Esophagus squamous epithelium (tissue), 5 donors: ENCODE data around the gene PLCB1. TPM values are rescaled to one million over a fixed set of nuclear protein-coding genes. Genes with fewer than 3 reads are reported as not detected.
A peak's percentile ranks its signal among the peaks of the same experiment; 100 is the strongest.
"Not testable (repeated sequence)": the region's sequence is repeated elsewhere in the genome, so short reads cannot be mapped to it uniquely, and the experiment has no call there.

ENCODE experiments used
- DNase-seq: peaks from one replicate; lab custom pipeline; 2025; lab: John Stamatoyannopoulos, UW
- H3K27ac ChIP-seq, 4 donors: fragments of 200-600 bp; sonication (generic); one replicate each; pipeline ENCODE4 v1.5.1; 2016 to 2019; ENCODE audit warnings: mild to moderate bottlenecking in 1 of 4
- H3K27me3 ChIP-seq, 4 donors: fragments of 200-600 bp; sonication (generic); 1 replicate in 3 of 4; 2 replicates in 1 of 4; pipeline versions ENCODE4 v1.5.1 to v1.6.0; 2017 to 2021; ENCODE audit warnings: antibody characterized with exemption in 1 of 4
- H3K36me3 ChIP-seq, 3 donors: fragments of 200-600 bp; sonication (generic); one replicate each; pipeline ENCODE4 v1.5.1; 2016 to 2019
- H3K4me1 ChIP-seq, 3 donors: fragments of 200-600 bp; sonication (generic); one replicate each; pipeline ENCODE4 v1.5.1; 2017 to 2019
- H3K4me3 ChIP-seq, 4 donors: fragments of 200-600 bp; sonication (generic); 1 replicate in 3 of 4; 2 replicates in 1 of 4; pipeline ENCODE4 v1.5.1; 2016 to 2019; ENCODE audit warnings: mild to moderate bottlenecking in 2 of 4, moderate library complexity in 1 of 4
- H3K9me3 ChIP-seq, 3 donors: fragments of 200-600 bp; sonication (generic); one replicate each; pipeline ENCODE4 v1.5.1; 2016 to 2019
- CTCF ChIP-seq, 6 experiments: fragments of 450-650 bp in 4 of 6; fragments of 200-600 bp in 2 of 6; sonication (generic) in 2 of 6; IDR thresholded peaks; one replicate each; pipeline ENCODE4 v1.5.1; 2016 to 2019; ENCODE audit warnings: antibody characterized with exemption in 6 of 6, mild to moderate bottlenecking in 4 of 6, moderate library complexity in 4 of 6
- POLR2A ChIP-seq, 4 donors: fragments of 450-650 bp; IDR thresholded peaks; one replicate each; pipeline ENCODE4 v1.6.1; 2017; ENCODE audit warnings: antibody characterized with exemption in 4 of 4, mild to moderate bottlenecking in 4 of 4, moderate library complexity in 3 of 4
- WGBS, 2 donors: methylation state at CpG; one replicate each; pipeline ENCODE4 v1.1.5; 2018; 5-methylcytosine and 5-hydroxymethylcytosine counted together
- intact Hi-C: fragments of 100-400 bp; cut with DNase I; formaldehyde crosslinking; loops from one replicate; pipeline ENCODE4 v1.15.0; 2022
- total RNA-seq, 4 donors: library from RNA; depleted of rRNA; stranded (reverse); fragments of >200 nt; gene quantifications; one replicate each; pipeline ENCODE4 v1.1.0, GENCODE V29; 2016
- donor health status: DM: yes; HTN: yes; CAD: no.

PLCB1 gene
- total RNA-seq, 4 donors from 2014 or later: 1.9 to 20.4 (median 5.0) TPM

- TF ChIP-seq POLR2A (IDR thresholded peaks at IDR 0.05) (no peak), CTCF (IDR thresholded peaks at IDR 0.05) (no peak)
- Histone ChIP-seq H3K4me3 (no peak overlapping the region), H3K27ac (no peak overlapping the region), H3K4me1 (no peaks in the 10 kb centered on the region), H3K9me3 (no peaks in the 10 kb centered on the region), H3K36me3 (no peaks in the 10 kb centered on the region), H3K27me3 (no peaks in the 10 kb centered on the region)
- intact Hi-C loops: no loop called here
- 97% methylated on average over 1 of the region's 1 CpG for WGBS, 2 donors
- no peak for DNase-seq
Observed at GRCh38 chr20:8583012-8583565, 451.0 kb downstream of the PLCB1 start.

- WGBS, 2 donors: 74 to 79% methylated on average over 7 of the region's 7 CpGs
- DNase-seq: no peak
- no peak for TF ChIP-seq POLR2A (IDR thresholded peaks at IDR 0.05)
- no peak for TF ChIP-seq CTCF (IDR thresholded peaks at IDR 0.05)
- no peaks in the 10 kb centered on the region for H3K27me3 ChIP-seq
- no peaks in the 10 kb centered on the region for H3K4me1 ChIP-seq
- H3K27ac ChIP-seq: no peak overlapping the region
- no peaks in the 10 kb centered on the region for H3K36me3 ChIP-seq
- intact Hi-C loops: no loop called here
- H3K4me3 ChIP-seq: no peak overlapping the region
- H3K9me3 ChIP-seq: no peaks in the 10 kb centered on the region
Observed at GRCh38 chr20:8583566-8584043, 451.5 kb downstream of the PLCB1 start.

- no peaks in the 10 kb centered on the region for H3K36me3 ChIP-seq
- no peak overlapping the region for H3K27ac ChIP-seq
- no peak overlapping the region for H3K4me3 ChIP-seq
- whole genome bisulfite sequencing, 2 donors: 58% methylated on average over 1 of the region's 1 CpG
- H3K27me3 ChIP-seq: no peaks in the 10 kb centered on the region
- no peaks in the 10 kb centered on the region for H3K9me3 ChIP-seq
- intact Hi-C loops: no loop called here
- TF ChIP-seq POLR2A (IDR thresholded peaks at IDR 0.05) (no peak), CTCF (IDR thresholded peaks at IDR 0.05) (no peak)
- no peak for DNase-seq
- no peaks in the 10 kb centered on the region for H3K4me1 ChIP-seq
Observed at GRCh38 chr20:8587251-8587650, 455.2 kb downstream of the PLCB1 start.

- no peak for DNase-seq
Observed at GRCh38 chr20:8587810-8588209, 455.7 kb downstream of the PLCB1 start.

GRCh38 chr20:8589956-8590355 is 457.9 kb downstream of the PLCB1 start:
- intact Hi-C loops: no loop called here
- no peak overlapping the region for H3K27ac ChIP-seq
- DNase-seq: no peak
- H3K9me3 ChIP-seq: no peaks in the 10 kb centered on the region
- H3K27me3 ChIP-seq: no peaks in the 10 kb centered on the region
- no peaks in the 10 kb centered on the region for H3K4me1 ChIP-seq
- no peaks in the 10 kb centered on the region for H3K36me3 ChIP-seq
- no peak overlapping the region for H3K4me3 ChIP-seq
- WGBS, 2 donors: 76 to 78% methylated on average over 4 of the region's 4 CpGs
- TF ChIP-seq CTCF (IDR thresholded peaks at IDR 0.05): no peak
- no peak for TF ChIP-seq POLR2A (IDR thresholded peaks at IDR 0.05)

More at GRCh38 chr20:8587810-8588209, 455.7 kb downstream of the PLCB1 start:
- intact Hi-C loops: no loop called here
- H3K4me3 ChIP-seq: no peak overlapping the region
- H3K27ac ChIP-seq: no peak overlapping the region
- no peak for TF ChIP-seq POLR2A (IDR thresholded peaks at IDR 0.05)
- TF ChIP-seq CTCF (IDR thresholded peaks at IDR 0.05): no peak
- 59 to 79% methylated on average over 3 of the region's 3 CpGs for WGBS, 2 donors
- no peaks in the 10 kb centered on the region for H3K9me3 ChIP-seq
- H3K36me3 ChIP-seq: no peaks in the 10 kb centered on the region
- no peaks in the 10 kb centered on the region for H3K4me1 ChIP-seq
- H3K27me3 ChIP-seq: no peaks in the 10 kb centered on the region

- H3K4me3 ChIP-seq: peak overlapping the region in 2 of 4 donors; percentile 6 to 10
- H3K27ac ChIP-seq, H3K36me3 ChIP-seq, H3K4me1 ChIP-seq, H3K9me3 ChIP-seq, intact Hi-C loops, H3K27me3 ChIP-seq, DNase-seq: not testable (repeated sequence)
- 54 to 81% methylated on average over 3 to 5 of the region's 18 CpGs for WGBS, 2 donors
Observed at GRCh38 chr20:8600910-8601541, 469.0 kb downstream of the PLCB1 start.
